GM10248 (cell line): ENCODE results near the gene FAM149B1.

Source experiments
- CTCF ChIA-PET: fragments of 300-600 bp; sonication (Branson Sonifier 250); formaldehyde crosslinking; extraction: SDS; loops from one replicate; lab custom pipeline; 2021; ENCODE audit warnings: antibody characterized with exemption; lab: Yijun Ruan, JAX
- POLR2A ChIA-PET: fragments of 350-650 bp; sonication (Branson Sonifier 250); formaldehyde crosslinking; extraction: SDS; loops from one replicate; lab custom pipeline; 2020; ENCODE audit warnings: antibody characterized with exemption; lab: Yijun Ruan, JAX
- DNase-seq: peaks from one replicate; pipeline ENCODE4 v3.0.0; 2012; ENCODE audit errors: extremely low spot score
- CTCF ChIP-seq: IDR thresholded peaks from 2 replicates; pipeline ENCODE4 v1.5.1; 2012; ENCODE audit warnings: mild to moderate bottlenecking, low read depth; ENCODE audit errors: extremely low read depth, missing control alignments, control extremely low read depth

Gene FAM149B1

GRCh38 chr10:73281097-73281496, 113.2 kb downstream of the FAM149B1 start:
- POLR2A ChIA-PET: no interaction called here

GRCh38 chr10:73287441-73287840, 119.5 kb downstream of the FAM149B1 start:
- ChIA-PET POLR2A (no interaction called here), CTCF (interaction anchor here (1.2 kb wide), 1 partner anchor 10 kb away, joined by 3 read pairs; no protein-coding TSS in a partner anchor)
- TF ChIP-seq CTCF: no peak
- DNase-seq: no peak

More at GRCh38 chr10:73281097-73281496, 113.2 kb downstream of the FAM149B1 start:
- no peak for DNase-seq
- CTCF ChIA-PET: interaction anchor here (1.4 to 1.6 kb wide), 2 partner anchors 8 to 12 kb away, joined by 3 read pairs; no protein-coding TSS in a partner anchor
- TF ChIP-seq CTCF: no peak

GRCh38 chr10:73289958-73290357, 122.0 kb downstream of the FAM149B1 start:
- ChIA-PET CTCF (no interaction called here), POLR2A (no interaction called here)
- DNase-seq: no peak
- TF ChIP-seq CTCF: no peak

GRCh38 chr10:73293461-73293860, 125.5 kb downstream of the FAM149B1 start:
- DNase-seq: no peak
- ChIA-PET POLR2A (no interaction called here), CTCF (interaction anchor here (1.0 kb wide), 1 partner anchor 12 kb away, joined by 3 read pairs; no protein-coding TSS in a partner anchor)
- no peak for TF ChIP-seq CTCF
